GM12878 (cell line): ENCODE measurements around the gene BUD23. TPM values are rescaled to one million over a fixed set of nuclear protein-coding genes. Genes with fewer than 3 reads are reported as not detected.

Experiments used
- HCFC1 ChIP-seq: fragments of 150-350 bp; IDR thresholded peaks from 2 replicates; pipeline ENCODE4 v1.6.1; 2014; ENCODE audit warnings: low read length
- LARP7 ChIP-seq: fragments of 450-650 bp; IDR thresholded peaks from 2 replicates; pipeline ENCODE4 v1.6.1; 2017; ENCODE audit warnings: mild to moderate bottlenecking
- MTA2 ChIP-seq: fragments of 450-650 bp; IDR thresholded peaks from 2 replicates; pipeline ENCODE4 v1.6.1; 2016; ENCODE audit warnings: low read depth, mild to moderate bottlenecking, moderate library complexity
- MXI1 ChIP-seq: fragments of 150-350 bp; IDR thresholded peaks from 2 replicates; pipeline ENCODE4 v1.6.1; 2011; ENCODE audit warnings: low read depth, mild to moderate bottlenecking, inconsistent platforms, low read length, improper control_type of control experiment
- NR2F1 ChIP-seq: fragments of 450-650 bp; conservative IDR thresholded peaks from 2 replicates; pipeline ENCODE4 v1.6.1; 2017; ENCODE audit warnings: mild to moderate bottlenecking
- PAX8 ChIP-seq: fragments of 450-650 bp; IDR thresholded peaks from 2 replicates; pipeline ENCODE4 v1.6.1; 2017; ENCODE audit warnings: mild to moderate bottlenecking, moderate library complexity
- RAD51 ChIP-seq: fragments of 450-650 bp; IDR thresholded peaks from 2 replicates; pipeline ENCODE4 v1.6.1; 2016; ENCODE audit warnings: moderate library complexity, mild to moderate bottlenecking, inconsistent platforms
- ZNF24 ChIP-seq: fragments of 450-650 bp; IDR thresholded peaks from 2 replicates; pipeline ENCODE4 v1.6.1; 2017; ENCODE audit warnings: antibody characterized with exemption, mild to moderate bottlenecking
- ZNF274 ChIP-seq: IDR thresholded peaks from one replicate; pipeline ENCODE4 v1.8.0; 2011; ENCODE audit not compliant: insufficient read length, insufficient read depth
- polyA plus RNA-seq, 11 experiments: library from polyadenylated mRNA; depleted of rRNA in 4 of 11; unstranded in 6 of 11; stranded (reverse) in 5 of 11; fragments of >200 nt; fragmentation: Nextera tagmentation in 4 of 11; fragmentation: Illumina TruSeq in 1 of 11; extraction: Ambion mirVana in 4 of 11; extraction: Trizol in 1 of 11; gene quantifications; 1 replicate in 1 of 11; 2 replicates in 10 of 11; pipeline versions ENCODE4 v1.2.1 to v1.2.3, GENCODE V29; 2011 to 2016; ENCODE audit warnings: inconsistent platforms in 2 of 11, missing spikeins in 2 of 11, low read depth in 1 of 11
- total RNA-seq, 4 experiments: library from RNA; depleted of rRNA in 3 of 4; stranded (reverse); fragments of >200 nt in 3 of 4; fragmentation: Illumina TruSeq in 1 of 4; extraction: Trizol in 1 of 4; gene quantifications; 2 replicates each; pipeline versions ENCODE4 v1.2.1 to v1.2.3, GENCODE V29; 2013 to 2021
- TF ChIP-seq, protein P1 (sequence below): fragments of 450-650 bp; formaldehyde crosslinking; IDR thresholded peaks from 2 replicates; pipeline ENCODE4 v1.5.0; 2022; ENCODE audit warnings: mild to moderate bottlenecking, missing genetic modification characterization
- TF ChIP-seq, protein P2 (sequence below): IDR thresholded peaks from 2 replicates; pipeline ENCODE4 v1.6.1; 2011; ENCODE audit warnings: borderline replicate concordance, low read depth, mild to moderate bottlenecking, moderate library complexity, low read length; ENCODE audit not compliant: insufficient read depth, poor library complexity, severe bottlenecking
- TF ChIP-seq, protein P3 (sequence below): fragments of 450-650 bp; IDR thresholded peaks from 2 replicates; pipeline ENCODE4 v1.6.1; 2016; ENCODE audit warnings: mild to moderate bottlenecking
- TF ChIP-seq, protein P4 (sequence below): fragments of 450-650 bp; IDR thresholded peaks from 2 replicates; pipeline ENCODE4 v1.6.1; 2017; ENCODE audit warnings: mild to moderate bottlenecking, low read depth, inconsistent platforms; ENCODE audit not compliant: poor library complexity, severe bottlenecking
- TF ChIP-seq, protein P5 (sequence below): fragments of 450-650 bp; IDR thresholded peaks from 2 replicates; pipeline ENCODE4 v1.6.1; 2017; ENCODE audit warnings: borderline replicate concordance
- TF ChIP-seq, protein P6 (sequence below): fragments of 150-350 bp; IDR thresholded peaks from 2 replicates; pipeline ENCODE4 v1.6.1; 2016; ENCODE audit warnings: low read depth, low read length

Gene BUD23
- total and polyA plus RNA-seq, 10 of the 15 experiments (the other 5 are each of a cell fraction or from before 2014, with no cell fraction given) = 36.4 to 138 (median 99.5) TPM

DNA sequence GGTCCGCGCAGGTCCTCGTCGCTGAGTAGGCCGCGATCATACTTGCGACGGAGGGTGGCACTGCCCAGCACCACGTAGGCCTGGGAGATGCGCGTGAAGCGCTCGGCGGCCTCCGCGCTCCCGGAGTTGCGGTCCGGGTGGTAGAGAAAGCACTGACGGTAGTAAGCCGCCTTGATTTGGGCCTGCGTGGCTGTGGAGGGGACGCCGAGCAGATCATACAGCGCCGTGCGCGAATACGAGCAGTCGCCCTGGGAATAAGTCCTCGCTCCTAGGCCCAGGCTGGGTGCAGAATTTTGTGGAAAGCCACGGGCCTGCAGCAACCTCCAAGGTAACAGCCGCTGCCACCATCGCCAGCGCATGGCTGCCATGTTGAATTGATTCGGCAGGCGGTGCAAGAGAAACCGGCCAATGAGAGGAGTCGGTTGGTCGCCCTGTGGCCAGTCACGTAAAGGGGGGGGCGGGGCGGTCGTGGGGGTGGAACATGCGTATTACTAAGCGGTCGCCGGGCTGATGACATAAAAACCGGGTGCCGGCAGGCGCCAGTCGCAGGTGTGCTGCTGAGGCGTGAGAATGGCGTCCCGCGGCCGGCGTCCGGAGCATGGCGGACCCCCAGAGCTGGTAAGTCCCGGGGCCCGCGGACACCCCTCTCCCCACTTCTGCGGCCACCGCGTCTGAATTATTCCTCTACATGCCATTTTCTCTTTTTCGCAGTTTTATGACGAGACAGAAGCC is at the start of gene BUD23, which contains the start of gene DNAJC30 (continued):
- TF ChIP-seq, protein P1, sequence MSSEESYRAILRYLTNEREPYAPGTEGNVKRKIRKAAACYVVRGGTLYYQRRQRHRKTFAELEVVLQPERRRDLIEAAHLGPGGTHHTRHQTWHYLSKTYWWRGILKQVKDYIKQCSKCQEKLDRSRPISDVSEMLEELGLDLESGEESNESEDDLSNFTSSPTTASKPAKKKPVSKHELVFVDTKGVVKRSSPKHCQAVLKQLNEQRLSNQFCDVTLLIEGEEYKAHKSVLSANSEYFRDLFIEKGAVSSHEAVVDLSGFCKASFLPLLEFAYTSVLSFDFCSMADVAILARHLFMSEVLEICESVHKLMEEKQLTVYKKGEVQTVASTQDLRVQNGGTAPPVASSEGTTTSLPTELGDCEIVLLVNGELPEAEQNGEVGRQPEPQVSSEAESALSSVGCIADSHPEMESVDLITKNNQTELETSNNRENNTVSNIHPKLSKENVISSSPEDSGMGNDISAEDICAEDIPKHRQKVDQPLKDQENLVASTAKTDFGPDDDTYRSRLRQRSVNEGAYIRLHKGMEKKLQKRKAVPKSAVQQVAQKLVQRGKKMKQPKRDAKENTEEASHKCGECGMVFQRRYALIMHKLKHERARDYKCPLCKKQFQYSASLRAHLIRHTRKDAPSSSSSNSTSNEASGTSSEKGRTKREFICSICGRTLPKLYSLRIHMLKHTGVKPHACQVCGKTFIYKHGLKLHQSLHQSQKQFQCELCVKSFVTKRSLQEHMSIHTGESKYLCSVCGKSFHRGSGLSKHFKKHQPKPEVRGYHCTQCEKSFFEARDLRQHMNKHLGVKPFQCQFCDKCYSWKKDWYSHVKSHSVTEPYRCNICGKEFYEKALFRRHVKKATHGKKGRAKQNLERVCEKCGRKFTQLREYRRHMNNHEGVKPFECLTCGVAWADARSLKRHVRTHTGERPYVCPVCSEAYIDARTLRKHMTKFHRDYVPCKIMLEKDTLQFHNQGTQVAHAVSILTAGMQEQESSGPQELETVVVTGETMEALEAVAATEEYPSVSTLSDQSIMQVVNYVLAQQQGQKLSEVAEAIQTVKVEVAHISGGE = no peak
- TF ChIP-seq, protein P2, sequence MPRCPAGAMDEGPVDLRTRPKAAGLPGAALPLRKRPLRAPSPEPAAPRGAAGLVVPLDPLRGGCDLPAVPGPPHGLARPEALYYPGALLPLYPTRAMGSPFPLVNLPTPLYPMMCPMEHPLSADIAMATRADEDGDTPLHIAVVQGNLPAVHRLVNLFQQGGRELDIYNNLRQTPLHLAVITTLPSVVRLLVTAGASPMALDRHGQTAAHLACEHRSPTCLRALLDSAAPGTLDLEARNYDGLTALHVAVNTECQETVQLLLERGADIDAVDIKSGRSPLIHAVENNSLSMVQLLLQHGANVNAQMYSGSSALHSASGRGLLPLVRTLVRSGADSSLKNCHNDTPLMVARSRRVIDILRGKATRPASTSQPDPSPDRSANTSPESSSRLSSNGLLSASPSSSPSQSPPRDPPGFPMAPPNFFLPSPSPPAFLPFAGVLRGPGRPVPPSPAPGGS = no peak
- TF ChIP-seq, protein P3, sequence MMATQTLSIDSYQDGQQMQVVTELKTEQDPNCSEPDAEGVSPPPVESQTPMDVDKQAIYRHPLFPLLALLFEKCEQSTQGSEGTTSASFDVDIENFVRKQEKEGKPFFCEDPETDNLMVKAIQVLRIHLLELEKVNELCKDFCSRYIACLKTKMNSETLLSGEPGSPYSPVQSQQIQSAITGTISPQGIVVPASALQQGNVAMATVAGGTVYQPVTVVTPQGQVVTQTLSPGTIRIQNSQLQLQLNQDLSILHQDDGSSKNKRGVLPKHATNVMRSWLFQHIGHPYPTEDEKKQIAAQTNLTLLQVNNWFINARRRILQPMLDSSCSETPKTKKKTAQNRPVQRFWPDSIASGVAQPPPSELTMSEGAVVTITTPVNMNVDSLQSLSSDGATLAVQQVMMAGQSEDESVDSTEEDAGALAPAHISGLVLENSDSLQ = peak; percentile 10; the same call in 1 of the 2 replicates
- TF ChIP-seq PAX8 (no peak), NR2F1 (no peak), ZNF24 (no peak), HCFC1 (peak; percentile 65), RAD51 (no peak), MXI1 (peak; percentile 96), MTA2 (no peak), ZNF274 (no peak), LARP7 (peak; percentile 44; the same call in 1 of the 2 replicates)
- TF ChIP-seq, protein P4, sequence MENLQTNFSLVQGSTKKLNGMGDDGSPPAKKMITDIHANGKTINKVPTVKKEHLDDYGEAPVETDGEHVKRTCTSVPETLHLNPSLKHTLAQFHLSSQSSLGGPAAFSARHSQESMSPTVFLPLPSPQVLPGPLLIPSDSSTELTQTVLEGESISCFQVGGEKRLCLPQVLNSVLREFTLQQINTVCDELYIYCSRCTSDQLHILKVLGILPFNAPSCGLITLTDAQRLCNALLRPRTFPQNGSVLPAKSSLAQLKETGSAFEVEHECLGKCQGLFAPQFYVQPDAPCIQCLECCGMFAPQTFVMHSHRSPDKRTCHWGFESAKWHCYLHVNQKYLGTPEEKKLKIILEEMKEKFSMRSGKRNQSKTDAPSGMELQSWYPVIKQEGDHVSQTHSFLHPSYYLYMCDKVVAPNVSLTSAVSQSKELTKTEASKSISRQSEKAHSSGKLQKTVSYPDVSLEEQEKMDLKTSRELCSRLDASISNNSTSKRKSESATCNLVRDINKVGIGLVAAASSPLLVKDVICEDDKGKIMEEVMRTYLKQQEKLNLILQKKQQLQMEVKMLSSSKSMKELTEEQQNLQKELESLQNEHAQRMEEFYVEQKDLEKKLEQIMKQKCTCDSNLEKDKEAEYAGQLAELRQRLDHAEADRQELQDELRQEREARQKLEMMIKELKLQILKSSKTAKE = no peak
- TF ChIP-seq, protein P5, sequence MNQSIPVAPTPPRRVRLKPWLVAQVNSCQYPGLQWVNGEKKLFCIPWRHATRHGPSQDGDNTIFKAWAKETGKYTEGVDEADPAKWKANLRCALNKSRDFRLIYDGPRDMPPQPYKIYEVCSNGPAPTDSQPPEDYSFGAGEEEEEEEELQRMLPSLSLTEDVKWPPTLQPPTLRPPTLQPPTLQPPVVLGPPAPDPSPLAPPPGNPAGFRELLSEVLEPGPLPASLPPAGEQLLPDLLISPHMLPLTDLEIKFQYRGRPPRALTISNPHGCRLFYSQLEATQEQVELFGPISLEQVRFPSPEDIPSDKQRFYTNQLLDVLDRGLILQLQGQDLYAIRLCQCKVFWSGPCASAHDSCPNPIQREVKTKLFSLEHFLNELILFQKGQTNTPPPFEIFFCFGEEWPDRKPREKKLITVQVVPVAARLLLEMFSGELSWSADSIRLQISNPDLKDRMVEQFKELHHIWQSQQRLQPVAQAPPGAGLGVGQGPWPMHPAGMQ = no peak
- TF ChIP-seq, protein P6, sequence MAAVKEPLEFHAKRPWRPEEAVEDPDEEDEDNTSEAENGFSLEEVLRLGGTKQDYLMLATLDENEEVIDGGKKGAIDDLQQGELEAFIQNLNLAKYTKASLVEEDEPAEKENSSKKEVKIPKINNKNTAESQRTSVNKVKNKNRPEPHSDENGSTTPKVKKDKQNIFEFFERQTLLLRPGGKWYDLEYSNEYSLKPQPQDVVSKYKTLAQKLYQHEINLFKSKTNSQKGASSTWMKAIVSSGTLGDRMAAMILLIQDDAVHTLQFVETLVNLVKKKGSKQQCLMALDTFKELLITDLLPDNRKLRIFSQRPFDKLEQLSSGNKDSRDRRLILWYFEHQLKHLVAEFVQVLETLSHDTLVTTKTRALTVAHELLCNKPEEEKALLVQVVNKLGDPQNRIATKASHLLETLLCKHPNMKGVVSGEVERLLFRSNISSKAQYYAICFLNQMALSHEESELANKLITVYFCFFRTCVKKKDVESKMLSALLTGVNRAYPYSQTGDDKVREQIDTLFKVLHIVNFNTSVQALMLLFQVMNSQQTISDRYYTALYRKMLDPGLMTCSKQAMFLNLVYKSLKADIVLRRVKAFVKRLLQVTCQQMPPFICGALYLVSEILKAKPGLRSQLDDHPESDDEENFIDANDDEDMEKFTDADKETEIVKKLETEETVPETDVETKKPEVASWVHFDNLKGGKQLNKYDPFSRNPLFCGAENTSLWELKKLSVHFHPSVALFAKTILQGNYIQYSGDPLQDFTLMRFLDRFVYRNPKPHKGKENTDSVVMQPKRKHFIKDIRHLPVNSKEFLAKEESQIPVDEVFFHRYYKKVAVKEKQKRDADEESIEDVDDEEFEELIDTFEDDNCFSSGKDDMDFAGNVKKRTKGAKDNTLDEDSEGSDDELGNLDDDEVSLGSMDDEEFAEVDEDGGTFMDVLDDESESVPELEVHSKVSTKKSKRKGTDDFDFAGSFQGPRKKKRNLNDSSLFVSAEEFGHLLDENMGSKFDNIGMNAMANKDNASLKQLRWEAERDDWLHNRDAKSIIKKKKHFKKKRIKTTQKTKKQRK = no peak
